Kidney (tissue), 14 donors: ENCODE measurements around the gene TRPC4AP. TPM values are rescaled to one million over a fixed set of nuclear protein-coding genes. Genes with fewer than 3 reads are reported as not detected.

ENCODE experiments used
- DNase-seq, 5 donors: peaks; one replicate each; pipeline ENCODE4 v3.0.0-alpha.2; 2013 to 2020
- FAIRE-seq: peaks from 2 replicates; lab custom pipeline; 2012; peaks lifted over from hg19 to GRCh38; lab: Jason Lieb, UNC
- H3K27ac ChIP-seq, 2 donors: one replicate each; pipeline ENCODE4 v1.7.0; 2013; ENCODE audit warnings: low read depth in 2 of 2, low read length in 2 of 2, inconsistent platforms in 1 of 2
- H3K27me3 ChIP-seq: one replicate; pipeline ENCODE4 v1.7.1; 2013; ENCODE audit warnings: low read length, inconsistent platforms; ENCODE audit not compliant: control insufficient read depth, insufficient read depth
- H3K36me3 ChIP-seq, 3 donors: one replicate each; pipeline versions ENCODE4 v1.7.0 to v1.7.1; 2013; ENCODE audit warnings: low read length in 3 of 3, control low read depth in 1 of 3, inconsistent platforms in 1 of 3; ENCODE audit not compliant: insufficient read depth in 3 of 3, control insufficient read depth in 2 of 3
- H3K4me1 ChIP-seq, 3 donors: one replicate each; pipeline versions ENCODE4 v1.7.0 to v1.7.1; 2013; ENCODE audit warnings: low read length in 3 of 3, inconsistent platforms in 1 of 3, low read depth in 1 of 3; ENCODE audit not compliant: control insufficient read depth in 2 of 3, insufficient read depth in 2 of 3
- H3K4me3 ChIP-seq, 3 donors: one replicate each; pipeline versions ENCODE4 v1.7.0 to v1.8.1; 2013; ENCODE audit warnings: low read length in 3 of 3, control low read depth in 1 of 3, inconsistent platforms in 1 of 3
- H3K9ac ChIP-seq, 3 donors: one replicate each; pipeline versions ENCODE4 v1.7.0 to v1.7.1; 2013; ENCODE audit warnings: low read length in 3 of 3, control low read depth in 1 of 3, inconsistent platforms in 1 of 3
- H3K9me3 ChIP-seq, 3 donors: one replicate each; pipeline versions ENCODE4 v1.7.0 to v1.7.1; 2013; ENCODE audit warnings: low read length in 3 of 3, control low read depth in 1 of 3, inconsistent platforms in 1 of 3; ENCODE audit not compliant: control insufficient read depth in 2 of 3, insufficient read depth in 1 of 3
- intact Hi-C: fragments of 100-400 bp; cut with DNase I; formaldehyde crosslinking; loops from one replicate; pipeline ENCODE4 v1.11.1; 2022
- polyA plus RNA-seq: library from polyadenylated mRNA; stranded (reverse); fragments of 350-450 nt; fragmentation: Illumina TruSeq; extraction: RNeasy Lipid Tissue Mini Kit (QIAGEN cat#74804); gene quantifications from one replicate; pipeline ENCODE4 v1.2.3, GENCODE V29; 2014; ENCODE audit warnings: low read depth, low replicate concordance; ENCODE audit not compliant: insufficient read depth
- total RNA-seq: library from RNA; stranded (reverse); fragmentation: NEBNext Ultra II Directional; extraction: Animal tissue kit (Norgen Biotek cat#: 25700); gene quantifications from one replicate; pipeline ENCODE4 v1.2.1, GENCODE V29; 2021
- TF ChIP-seq, protein P1 (sequence below): IDR thresholded peaks from 3 replicates; pipeline ENCODE4 v1.5.1; 2012; ENCODE audit warnings: mild to moderate bottlenecking, moderate library complexity, borderline replicate concordance; ENCODE audit not compliant: insufficient read depth; ENCODE audit errors: extremely low read depth
- donor health status: control.
- donor health status: control.
- donor health status: control.
- donor health status: control.
- donor health status: control.
- donor health status: DM: yes; HTN: yes; CAD: no.
- donor health status: Normal renal cell carcinoma (clear cell type).

The TRPC4AP gene
- total and polyA plus RNA-seq, 2 donors from 2014 or later, result 36.5 to 51.2 TPM

DNA sequence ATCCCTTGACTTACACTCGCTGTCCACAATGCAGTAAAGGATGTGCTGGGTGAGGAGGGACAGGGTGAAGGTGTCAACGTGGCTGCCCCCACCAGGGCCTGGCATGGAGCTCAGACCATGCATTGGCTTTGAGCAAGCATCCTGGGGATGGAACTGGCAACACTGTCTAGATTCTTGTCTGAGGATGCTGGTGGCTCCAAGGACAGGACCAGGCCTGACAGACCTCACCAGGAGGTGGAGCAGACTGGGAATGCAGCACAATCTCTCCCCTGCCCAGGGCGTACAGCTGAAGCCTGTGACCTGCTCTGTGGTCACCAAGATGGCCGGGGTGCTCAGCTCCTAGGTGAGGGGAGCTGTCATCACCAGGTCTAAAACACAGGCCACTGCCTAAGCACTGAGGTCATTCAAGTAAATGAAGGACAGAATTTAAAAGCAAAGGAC lies 86.1 kb downstream of the TRPC4AP start:
- no peaks in the 10 kb centered on the region for H3K4me1 ChIP-seq
- intact Hi-C loops, result no loop called here
- peak in 1 of 5 donors; percentile 9 for DNase-seq
- H3K4me3 ChIP-seq, result no peak overlapping the region
- no peaks in the 10 kb centered on the region for H3K27me3 ChIP-seq
- FAIRE-seq, result no peak
- H3K9me3 ChIP-seq, result no peaks in the 10 kb centered on the region
- peaks cover 2 to 73% (median 68%) of the 10 kb centered on the region in 3 donors for H3K36me3 ChIP-seq
- TF ChIP-seq, protein P1, sequence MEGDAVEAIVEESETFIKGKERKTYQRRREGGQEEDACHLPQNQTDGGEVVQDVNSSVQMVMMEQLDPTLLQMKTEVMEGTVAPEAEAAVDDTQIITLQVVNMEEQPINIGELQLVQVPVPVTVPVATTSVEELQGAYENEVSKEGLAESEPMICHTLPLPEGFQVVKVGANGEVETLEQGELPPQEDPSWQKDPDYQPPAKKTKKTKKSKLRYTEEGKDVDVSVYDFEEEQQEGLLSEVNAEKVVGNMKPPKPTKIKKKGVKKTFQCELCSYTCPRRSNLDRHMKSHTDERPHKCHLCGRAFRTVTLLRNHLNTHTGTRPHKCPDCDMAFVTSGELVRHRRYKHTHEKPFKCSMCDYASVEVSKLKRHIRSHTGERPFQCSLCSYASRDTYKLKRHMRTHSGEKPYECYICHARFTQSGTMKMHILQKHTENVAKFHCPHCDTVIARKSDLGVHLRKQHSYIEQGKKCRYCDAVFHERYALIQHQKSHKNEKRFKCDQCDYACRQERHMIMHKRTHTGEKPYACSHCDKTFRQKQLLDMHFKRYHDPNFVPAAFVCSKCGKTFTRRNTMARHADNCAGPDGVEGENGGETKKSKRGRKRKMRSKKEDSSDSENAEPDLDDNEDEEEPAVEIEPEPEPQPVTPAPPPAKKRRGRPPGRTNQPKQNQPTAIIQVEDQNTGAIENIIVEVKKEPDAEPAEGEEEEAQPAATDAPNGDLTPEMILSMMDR, result no peak
- no peak overlapping the region for H3K27ac ChIP-seq
- no peak overlapping the region for H3K9ac ChIP-seq

DNA sequence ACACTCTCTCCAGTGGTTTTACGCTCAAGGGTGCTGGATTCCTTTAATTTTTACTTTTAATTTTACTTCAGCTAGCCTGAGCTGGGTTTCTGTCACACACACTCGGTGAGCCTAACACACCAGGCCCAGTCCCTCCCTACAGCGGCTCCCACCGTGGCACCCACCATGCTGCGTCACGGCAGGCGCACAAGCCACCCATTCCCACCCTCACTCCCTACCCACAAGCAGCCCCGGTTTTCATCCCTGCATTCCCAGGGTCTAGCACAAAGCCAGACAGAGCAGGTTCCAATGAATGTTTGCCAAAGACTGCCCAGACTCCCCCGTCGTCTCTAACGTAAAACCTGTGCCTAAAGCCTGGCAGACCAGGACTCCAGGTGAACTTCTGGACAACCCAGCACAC lies 86.6 kb downstream of the TRPC4AP start:
- peak in 2 of 5 donors; percentile 15 to 43 for DNase-seq

DNA sequence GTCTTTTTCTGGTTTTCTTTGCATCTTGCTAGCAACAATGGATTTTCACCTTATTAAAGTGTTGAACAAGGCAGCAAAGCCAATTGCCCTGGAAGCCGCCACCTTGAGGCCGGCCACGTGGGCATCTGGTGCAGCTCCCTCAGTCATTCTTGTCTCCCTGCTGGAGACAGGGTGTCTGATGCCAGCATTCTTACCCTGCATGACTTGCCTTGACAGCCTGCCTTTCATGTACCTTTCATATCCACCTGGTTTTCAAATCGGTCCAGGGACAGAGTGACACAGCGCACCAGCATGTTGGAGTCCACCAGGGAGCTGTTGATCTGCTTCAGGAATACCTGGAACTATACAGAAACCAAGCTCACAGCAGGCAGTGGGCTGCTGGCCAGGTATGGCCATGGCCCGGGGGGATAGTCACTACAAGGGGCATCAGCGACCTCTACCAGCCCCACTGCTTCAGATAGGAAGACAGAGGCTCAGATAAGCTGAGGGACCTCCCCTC lies 87.1 kb downstream of the TRPC4AP start:
- Histone ChIP-seq H3K9me3 (no peaks in the 10 kb centered on the region), H3K36me3 (peaks cover 2 to 68% (median 63%) of the 10 kb centered on the region in 3 donors), H3K4me3 (no peak overlapping the region), H3K4me1 (no peaks in the 10 kb centered on the region), H3K9ac (no peak overlapping the region), H3K27me3 (no peaks in the 10 kb centered on the region), H3K27ac (no peak overlapping the region)
- TF ChIP-seq, protein P1, result no peak
- FAIRE-seq (no peak), DNase-seq (peak in 2 of 5 donors; percentile 8 to 51)
- intact Hi-C loops, result no loop called here

More for the DNA sequence above, 86.6 kb downstream of the TRPC4AP start:
- no peaks in the 10 kb centered on the region for H3K9me3 ChIP-seq
- TF ChIP-seq, protein P1, result no peak
- no peak for FAIRE-seq
- no peaks in the 10 kb centered on the region for H3K27me3 ChIP-seq
- intact Hi-C loops, result no loop called here
- no peak overlapping the region for H3K4me3 ChIP-seq
- no peak overlapping the region for H3K27ac ChIP-seq
- no peak overlapping the region for H3K9ac ChIP-seq
- peaks cover 2 to 70% (median 63%) of the 10 kb centered on the region in 3 donors for H3K36me3 ChIP-seq
- H3K4me1 ChIP-seq, result no peaks in the 10 kb centered on the region
